ENCODE results near the gene HOXA4. TPM values are rescaled to one million over a fixed set of nuclear protein-coding genes. Genes with fewer than 3 reads are reported as not detected.
A peak's percentile ranks its signal among the peaks of the same experiment; 100 is the strongest.

HOXA4 gene
- total RNA-seq, 1 donor from 2014 or later, result not detected

DNA sequence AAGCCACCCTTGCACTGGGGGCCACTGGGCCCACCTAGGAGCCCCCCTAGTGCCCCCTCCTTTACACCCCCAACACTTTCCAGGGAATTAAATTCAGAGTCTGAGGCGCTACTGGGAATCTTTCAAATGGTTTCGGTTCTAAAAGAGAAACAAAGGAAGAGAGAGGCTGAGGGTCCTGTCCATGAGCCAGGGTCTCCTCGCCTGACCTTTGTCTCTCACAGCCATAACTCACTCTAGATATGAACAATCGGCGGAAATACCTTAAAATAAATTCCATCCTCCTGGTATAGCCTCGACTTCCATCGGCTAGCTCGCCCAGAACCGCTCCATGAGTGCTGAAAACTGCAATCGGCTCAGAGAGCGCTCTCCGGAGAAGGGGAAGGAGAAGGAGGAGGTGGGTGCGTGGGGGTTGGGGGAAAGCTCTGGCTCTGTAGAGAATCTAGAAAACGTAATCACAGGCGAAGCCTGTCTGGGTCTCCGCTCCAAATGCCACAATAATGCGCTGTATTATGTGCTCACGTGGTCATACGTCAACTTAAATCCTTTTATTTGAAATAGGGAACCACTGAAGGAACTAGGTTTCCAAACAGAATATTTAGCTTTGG, 12.6 kb downstream of the HOXA4 start:
- no peak for DNase-seq (ENCODE audit: low spot score)
- H3K4me1 ChIP-seq, result no peaks in the 10 kb centered on the region

DNA sequence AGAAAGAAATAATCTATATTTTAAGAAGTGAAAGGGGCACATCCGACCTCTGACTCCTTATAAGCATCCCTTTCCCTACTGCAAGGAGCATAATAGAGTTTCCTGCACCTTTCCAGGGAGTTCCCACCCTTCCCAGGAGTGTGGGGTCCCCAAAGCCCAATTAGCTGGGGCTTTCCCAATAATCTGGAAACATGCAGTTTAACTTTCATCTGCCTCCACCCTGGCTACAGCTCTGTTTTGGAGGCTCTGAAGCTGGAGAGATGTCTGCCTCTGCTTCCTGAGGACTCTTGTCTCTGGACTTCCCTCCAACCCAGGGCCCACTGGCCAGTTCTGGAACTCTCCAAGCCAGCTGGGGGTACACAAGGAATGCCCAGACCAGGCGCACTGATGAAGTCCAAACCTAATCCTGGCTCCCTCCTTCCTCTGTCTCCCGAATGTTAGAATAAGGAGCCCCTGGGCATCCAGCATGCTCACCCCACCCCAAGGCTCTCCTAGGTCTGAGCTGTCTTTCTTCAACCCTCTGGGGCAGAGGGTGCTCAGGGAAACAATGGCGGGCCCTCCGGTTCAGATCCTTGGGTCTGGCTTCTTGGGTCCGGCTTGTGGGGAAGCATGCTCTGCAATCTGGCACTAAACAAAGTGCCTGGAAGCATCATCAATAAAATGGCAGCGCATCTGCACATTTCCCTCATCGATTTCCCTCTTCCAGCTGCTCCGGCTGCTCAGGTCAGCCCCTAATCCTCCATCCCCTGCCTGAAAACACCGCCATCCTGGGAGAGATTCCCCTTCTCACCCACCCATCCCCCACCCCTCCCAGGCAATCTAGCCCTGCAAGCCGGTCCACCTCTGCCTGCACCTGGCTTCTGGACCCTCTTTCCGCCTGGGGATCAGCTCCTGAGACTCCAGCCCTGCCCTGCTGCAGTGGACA, 13.3 kb downstream of the HOXA4 start:
- Histone ChIP-seq H2AFZ (replicated peaks) (no peak overlapping the region), H3F3A (ENCODE audit: low read depth) (peaks cover 13% of the 10 kb centered on the region), H4K20me1 (ENCODE audit: low read depth) (peaks cover 93% of the 10 kb centered on the region), H3K27ac (no peak overlapping the region), H3K36me3 (no peaks in the 10 kb centered on the region), H3K4me2 (no peak overlapping the region), H3K27me3 (peaks cover 100% of the 10 kb centered on the region), H3K4me3 (no peak overlapping the region), H3K9ac (no peak overlapping the region), H3K79me2 (ENCODE audit: low read depth) (no peaks in the 10 kb centered on the region), H3K9me3 (ENCODE audit: low read depth) (no peaks in the 10 kb centered on the region), H3K4me1 (no peaks in the 10 kb centered on the region)
- no peaks in the 10 kb centered on the region for H3K4me1 Mint-ChIP-seq
- no peak overlapping the region for H3K27ac Mint-ChIP-seq
- peak; percentile 53 for TF ChIP-seq EZH2 (IDR thresholded peaks at IDR 0.05)
- TF ChIP-seq, protein P1, sequence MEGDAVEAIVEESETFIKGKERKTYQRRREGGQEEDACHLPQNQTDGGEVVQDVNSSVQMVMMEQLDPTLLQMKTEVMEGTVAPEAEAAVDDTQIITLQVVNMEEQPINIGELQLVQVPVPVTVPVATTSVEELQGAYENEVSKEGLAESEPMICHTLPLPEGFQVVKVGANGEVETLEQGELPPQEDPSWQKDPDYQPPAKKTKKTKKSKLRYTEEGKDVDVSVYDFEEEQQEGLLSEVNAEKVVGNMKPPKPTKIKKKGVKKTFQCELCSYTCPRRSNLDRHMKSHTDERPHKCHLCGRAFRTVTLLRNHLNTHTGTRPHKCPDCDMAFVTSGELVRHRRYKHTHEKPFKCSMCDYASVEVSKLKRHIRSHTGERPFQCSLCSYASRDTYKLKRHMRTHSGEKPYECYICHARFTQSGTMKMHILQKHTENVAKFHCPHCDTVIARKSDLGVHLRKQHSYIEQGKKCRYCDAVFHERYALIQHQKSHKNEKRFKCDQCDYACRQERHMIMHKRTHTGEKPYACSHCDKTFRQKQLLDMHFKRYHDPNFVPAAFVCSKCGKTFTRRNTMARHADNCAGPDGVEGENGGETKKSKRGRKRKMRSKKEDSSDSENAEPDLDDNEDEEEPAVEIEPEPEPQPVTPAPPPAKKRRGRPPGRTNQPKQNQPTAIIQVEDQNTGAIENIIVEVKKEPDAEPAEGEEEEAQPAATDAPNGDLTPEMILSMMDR (IDR thresholded peaks at IDR 0.05), result no peak
- no peak for DNase-seq (ENCODE audit: low spot score)
- H3K9me3 Mint-ChIP-seq, result peaks cover 3% of the 10 kb centered on the region
- peaks cover 91% of the 10 kb centered on the region for H3K27me3 Mint-ChIP-seq (ENCODE audit: insufficient read depth, low read depth)
- no peaks in the 10 kb centered on the region for H3K36me3 Mint-ChIP-seq
- H3K4me3 Mint-ChIP-seq, result no peak overlapping the region

More for the DNA sequence above, 12.6 kb downstream of the HOXA4 start:
- Histone ChIP-seq H3F3A (ENCODE audit: low read depth) (peaks cover 5% of the 10 kb centered on the region), H4K20me1 (ENCODE audit: low read depth) (peaks cover 93% of the 10 kb centered on the region), H3K36me3 (no peaks in the 10 kb centered on the region), H3K4me3 (no peak overlapping the region), H3K4me2 (no peak overlapping the region), H2AFZ (replicated peaks) (no peak overlapping the region), H3K27me3 (peaks cover 100% of the 10 kb centered on the region), H3K9ac (no peak overlapping the region), H3K27ac (no peak overlapping the region), H3K9me3 (ENCODE audit: low read depth) (no peaks in the 10 kb centered on the region), H3K79me2 (ENCODE audit: low read depth) (no peaks in the 10 kb centered on the region)
- Mint-ChIP-seq H3K36me3 (no peaks in the 10 kb centered on the region), H3K4me1 (no peaks in the 10 kb centered on the region), H3K27ac (no peak overlapping the region), H3K4me3 (no peak overlapping the region), H3K27me3 (ENCODE audit: insufficient read depth, low read depth) (peaks cover 91% of the 10 kb centered on the region), H3K9me3 (peaks cover 3% of the 10 kb centered on the region)
- peak; percentile 35 for TF ChIP-seq EZH2phosphoT487 (IDR thresholded peaks at IDR 0.05)
- TF ChIP-seq, protein P1 (IDR thresholded peaks at IDR 0.05), result no peak
- TF ChIP-seq EZH2 (IDR thresholded peaks at IDR 0.05), result peak; percentile 91

DNA sequence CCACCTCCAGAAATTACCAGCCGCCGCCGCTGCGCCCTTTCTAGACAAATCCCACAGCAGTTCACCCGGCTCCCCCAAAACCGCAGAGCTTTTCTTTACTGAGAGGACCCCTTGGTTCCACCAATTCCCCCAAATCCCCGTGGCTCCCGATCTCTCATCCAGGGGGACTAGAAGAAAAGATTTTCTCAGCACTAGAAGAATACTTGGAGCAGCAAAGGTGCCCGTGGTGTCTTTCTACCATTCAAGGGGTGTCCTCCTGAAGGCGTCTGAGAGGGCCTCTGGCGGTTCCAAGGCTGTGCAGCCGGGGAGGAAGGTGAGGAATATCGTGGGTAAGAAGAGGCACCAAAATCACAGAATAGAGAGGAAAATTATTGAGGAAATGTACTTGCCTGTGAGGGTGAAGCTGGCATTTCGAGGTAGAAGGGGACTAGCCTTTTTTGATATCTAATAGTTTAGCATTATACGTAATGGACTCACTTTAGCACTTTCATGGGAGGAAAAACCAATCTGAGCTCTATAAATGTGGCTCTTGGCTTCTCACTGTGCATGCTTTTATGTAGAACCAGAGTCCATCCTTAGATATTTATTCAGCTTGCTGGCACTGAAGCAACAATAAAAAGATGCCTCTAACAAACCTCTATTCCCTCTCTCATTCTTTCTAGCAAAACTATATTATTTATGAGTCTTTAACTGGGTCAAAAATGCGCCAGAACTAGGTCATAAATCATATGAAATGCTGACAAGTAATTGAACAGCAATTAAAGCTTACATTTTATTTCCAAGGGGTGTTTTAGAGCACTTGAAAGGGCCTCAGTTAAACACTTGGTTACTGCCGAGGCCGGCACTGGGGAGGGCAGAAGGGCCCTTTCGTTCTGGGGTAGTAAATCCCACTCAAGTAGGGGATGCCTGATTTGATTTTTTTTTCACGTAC, 14.3 kb downstream of the HOXA4 start:
- DNase-seq (ENCODE audit: low spot score), result no peak

More for the DNA sequence above, 14.3 kb downstream of the HOXA4 start:
- TF ChIP-seq, protein P1 (IDR thresholded peaks at IDR 0.05), result no peak
- TF ChIP-seq EZH2phosphoT487 (IDR thresholded peaks at IDR 0.05) (peak; percentile 52), EZH2 (IDR thresholded peaks at IDR 0.05) (peak; percentile 64)
- Mint-ChIP-seq H3K27ac (no peak overlapping the region), H3K9me3 (no peaks in the 10 kb centered on the region), H3K36me3 (no peaks in the 10 kb centered on the region), H3K4me1 (no peaks in the 10 kb centered on the region), H3K27me3 (ENCODE audit: insufficient read depth, low read depth) (peaks cover 92% of the 10 kb centered on the region), H3K4me3 (no peak overlapping the region)
- H3F3A ChIP-seq (ENCODE audit: low read depth), result peaks cover 13% of the 10 kb centered on the region
- no peak overlapping the region for H3K9ac ChIP-seq
- no peak overlapping the region for H3K4me2 ChIP-seq
- no peak overlapping the region for H2AFZ ChIP-seq (replicated peaks)
- no peak overlapping the region for H3K27ac ChIP-seq
- H3K4me3 ChIP-seq, result no peak overlapping the region
- H3K4me1 ChIP-seq, result no peaks in the 10 kb centered on the region
- H3K27me3 ChIP-seq, result peaks cover 100% of the 10 kb centered on the region
- peaks cover 93% of the 10 kb centered on the region for H4K20me1 ChIP-seq (ENCODE audit: low read depth)
- no peaks in the 10 kb centered on the region for H3K9me3 ChIP-seq (ENCODE audit: low read depth)
- no peaks in the 10 kb centered on the region for H3K36me3 ChIP-seq
- H3K79me2 ChIP-seq (ENCODE audit: low read depth), result no peaks in the 10 kb centered on the region

Measured in neural progenitor cell (in vitro differentiated cells).